ENCODE data around the gene JARID2.

DNA sequence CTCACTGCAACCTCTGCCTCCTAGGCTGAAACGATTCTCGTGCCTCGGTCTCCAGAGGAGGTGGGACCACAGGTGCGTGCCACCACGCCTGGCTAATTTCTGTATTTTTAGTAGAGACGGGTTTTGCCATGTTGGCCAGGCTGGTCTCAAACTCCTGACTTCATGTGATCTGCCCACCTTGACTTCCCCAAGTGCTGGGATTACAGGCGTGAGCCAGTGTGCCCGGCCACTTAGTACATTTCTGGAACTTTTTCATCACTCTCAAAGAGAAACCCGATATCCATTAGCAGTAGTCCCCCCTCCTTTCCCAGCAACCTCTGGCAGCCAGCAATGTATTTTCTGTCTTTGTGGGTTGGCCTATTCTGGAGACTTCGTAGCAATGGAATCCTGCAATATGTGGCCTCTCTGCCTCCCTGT is 109.8 kb downstream of the JARID2 start:
- TF ChIP-seq CTCF (IDR thresholded peaks at IDR 0.05) (no peak), POLR2A (IDR thresholded peaks at IDR 0.05) (no peak), POLR2AphosphoS5 (IDR thresholded peaks at IDR 0.05) (no peak), EP300 (IDR thresholded peaks at IDR 0.05) (no peak)

Measured in suprapubic skin (tissue), 4 donors.